SK-N-SH (cell line): ENCODE results near the gene TGDS. TPM values are rescaled to one million over a fixed set of nuclear protein-coding genes. Genes with fewer than 3 reads are reported as not detected.

Experiments used
- CTCF ChIA-PET: fragments of 300-600, 350-600 bp; formaldehyde crosslinking; extraction: SDS; loops from one replicate; lab custom pipeline; 2021; lab: Yijun Ruan, JAX
- POLR2A ChIA-PET: fragments of 350-600 bp; sonication (Branson Sonifier 250); formaldehyde crosslinking; extraction: SDS; loops from one replicate; lab custom pipeline; 2020; ENCODE audit warnings: antibody characterized with exemption, inconsistent platforms; lab: Yijun Ruan, JAX
- DNase-seq: peaks from one replicate; pipeline ENCODE4 v3.0.0; 2012
- H2AFZ ChIP-seq: fragments of 200-600 bp; sonication (generic); 2 replicates; pipeline ENCODE4 v1.8.1; 2016; ENCODE audit warnings: antibody characterized with exemption, mild to moderate bottlenecking, low read depth
- H3F3A ChIP-seq: fragments of 200-600 bp; sonication (generic); replicated peaks from 2 replicates; pipeline ENCODE3; 2016; ENCODE audit warnings: antibody characterized with exemption, mild to moderate bottlenecking; ENCODE audit not compliant: insufficient read depth
- H3K27ac ChIP-seq, 2 experiments: fragments of 200-500 bp in 1 of 2; fragments of 200-600 bp in 1 of 2; sonication (Bioruptor generic) in 1 of 2; sonication (generic), shearing (Covaris generic) in 1 of 2; 2 replicates each; pipeline versions ENCODE4 v1.5.1 to v1.6.1; 2014 to 2016; ENCODE audit warnings: low read depth in 2 of 2, inconsistent platforms in 1 of 2, low read length in 1 of 2, mild to moderate bottlenecking in 1 of 2, mixed read lengths in 1 of 2
- H3K27me3 ChIP-seq: fragments of 200-600 bp; sonication (generic), shearing (Covaris generic); 2 replicates; pipeline ENCODE4 v1.6.1; 2016; ENCODE audit warnings: mixed run types; ENCODE audit not compliant: insufficient read depth
- H3K36me3 ChIP-seq, 2 experiments: fragments of 200-500 bp in 1 of 2; fragments of 200-600 bp in 1 of 2; sonication (Bioruptor generic) in 1 of 2; sonication (generic) in 1 of 2; replicated peaks in 1 of 2; 2 replicates each; pipeline versions ENCODE3 to v1.5.1; 2014 to 2016; ENCODE audit warnings: low read length in 1 of 2, mild to moderate bottlenecking in 1 of 2; ENCODE audit not compliant: insufficient read depth in 2 of 2, control insufficient read depth in 1 of 2
- H3K4me1 ChIP-seq, 2 experiments: fragments of 200-500 bp in 1 of 2; fragments of 200-600 bp in 1 of 2; sonication (Bioruptor generic) in 1 of 2; sonication (generic), shearing (Covaris generic) in 1 of 2; 2 replicates each; pipeline versions ENCODE4 v1.5.1 to v1.6.1; 2014 to 2016; ENCODE audit warnings: low read depth in 1 of 2, low read length in 1 of 2, mixed run types in 1 of 2; ENCODE audit not compliant: insufficient read depth in 2 of 2, control insufficient read depth in 1 of 2
- H3K4me2 ChIP-seq: fragments of 200-600 bp; sonication (generic), shearing (Covaris generic); 2 replicates; pipeline ENCODE4 v1.6.1; 2017; ENCODE audit warnings: mixed run types
- H3K4me3 ChIP-seq, 2 experiments: fragments of 200-500 bp in 1 of 2; fragments of 200-600 bp in 1 of 2; sonication (Bioruptor generic) in 1 of 2; sonication (generic), shearing (Covaris generic) in 1 of 2; 2 replicates each; pipeline versions ENCODE4 v1.5.1 to v1.8.1; 2014 to 2016; ENCODE audit warnings: low read depth in 2 of 2, inconsistent platforms in 1 of 2, low read length in 1 of 2, mild to moderate bottlenecking in 1 of 2, mixed read lengths in 1 of 2, moderate library complexity in 1 of 2
- H3K79me2 ChIP-seq: fragments of 200-600 bp; sonication (generic); 2 replicates; pipeline ENCODE4 v1.8.1; 2017; ENCODE audit warnings: mild to moderate bottlenecking; ENCODE audit not compliant: insufficient read depth
- H3K9ac ChIP-seq: fragments of 200-600 bp; sonication (generic); 2 replicates; pipeline ENCODE4 v1.6.1; 2017; ENCODE audit warnings: mixed run types
- H3K9me2 ChIP-seq: fragments of 200-600 bp; sonication (generic); 2 replicates; pipeline ENCODE4 v1.6.1; 2017; ENCODE audit warnings: mixed run types
- H3K9me3 ChIP-seq: fragments of 200-600 bp; sonication (generic); 2 replicates; pipeline ENCODE4 v1.6.1; 2017; ENCODE audit warnings: mixed run types, mild to moderate bottlenecking, moderate library complexity
- H4K20me1 ChIP-seq: fragments of 200-600 bp; sonication (generic); 2 replicates; pipeline ENCODE4 v1.6.1; 2017; ENCODE audit warnings: mild to moderate bottlenecking, mixed run types; ENCODE audit not compliant: insufficient read depth
- EZH2phosphoT487 ChIP-seq: fragments of 200-600 bp; sonication (generic); IDR thresholded peaks from 2 replicates; pipeline ENCODE4 v1.6.1; 2017; ENCODE audit warnings: low read depth, mixed run types, mild to moderate bottlenecking, antibody characterized with exemption, moderate library complexity, borderline replicate concordance
- RCOR1 ChIP-seq: fragments of 150-350 bp; IDR thresholded peaks from 2 replicates; pipeline ENCODE4 v1.6.1; 2017; ENCODE audit warnings: antibody characterized with exemption, low read length
- REST ChIP-seq: IDR thresholded peaks from 2 replicates; pipeline ENCODE4 v1.6.1; 2012; ENCODE audit warnings: mild to moderate bottlenecking, low read depth, low read length, moderate library complexity
- RFX5 ChIP-seq: IDR thresholded peaks from 2 replicates; pipeline ENCODE4 v1.6.1; 2012; ENCODE audit warnings: mild to moderate bottlenecking, improper control_type of control experiment, low read length
- SIN3A ChIP-seq: IDR thresholded peaks from 2 replicates; pipeline ENCODE4 v1.6.1; 2012; ENCODE audit warnings: low read depth, mild to moderate bottlenecking, low read length, moderate library complexity, borderline replicate concordance
- SMC3 ChIP-seq: IDR thresholded peaks from 2 replicates; pipeline ENCODE4 v1.6.1; 2012; ENCODE audit warnings: low read depth, low read length, improper control_type of control experiment
- TAF1 ChIP-seq: IDR thresholded peaks from 2 replicates; pipeline ENCODE4 v1.6.1; 2012; ENCODE audit warnings: low read depth, mild to moderate bottlenecking, low read length, moderate library complexity, borderline replicate concordance
- TCF12 ChIP-seq: IDR thresholded peaks from 2 replicates; pipeline ENCODE4 v1.4.0; 2012
- USF2 ChIP-seq: fragments of 150-350 bp; IDR thresholded peaks from 2 replicates; pipeline ENCODE4 v1.6.1; 2017; ENCODE audit warnings: antibody characterized with exemption, low read length, low read depth, borderline replicate concordance
- WGBS: methylation state at CpG from one replicate; pipeline ENCODE4 v1.1.6; 2017; ENCODE audit warnings: low lambda C conversion rate; 5-methylcytosine and 5-hydroxymethylcytosine counted together
- polyA plus RNA-seq, 3 experiments: library from polyadenylated mRNA; depleted of rRNA; stranded (reverse); fragments of >200 nt; gene quantifications; 2 replicates each; pipeline ENCODE4 v1.2.3, GENCODE V29; 2012

Gene TGDS
- polyA plus RNA-seq, 1 of the 3 experiments (the other 2 are of a cell fraction) = 8.2 TPM

GRCh38 chr13:94607056-94607455, 11.1 kb upstream of the TGDS start:
- H3K4me3 ChIP-seq = no peak overlapping the region
- POLR2A ChIA-PET = no interaction called here
- WGBS = 98% methylated on average over 4 of the region's 4 CpGs
- TF ChIP-seq EZH2phosphoT487 (no peak), TCF12 (no peak), TAF1 (no peak), SIN3A (no peak)
- H3K36me3 ChIP-seq = peaks cover 48 to 56% of the 10 kb centered on the region in 2 experiments
- no peak overlapping the region for H3K27ac ChIP-seq
- no peak for DNase-seq
- H3K4me1 ChIP-seq = peaks cover 0 to 6% of the 10 kb centered on the region in 2 experiments; a peak in 2 of 4 replicates
- no peaks in the 10 kb centered on the region for H3K9me3 ChIP-seq
- no peaks in the 10 kb centered on the region for H3F3A ChIP-seq
- CTCF ChIA-PET = interaction anchor here (2.5 kb wide), 1 partner anchor 13 kb away, joined by 10 read pairs; no protein-coding TSS in a partner anchor
- no peaks in the 10 kb centered on the region for H3K27me3 ChIP-seq
- no peak overlapping the region for H2AFZ ChIP-seq
- H3K79me2 ChIP-seq = peaks cover 58% of the 10 kb centered on the region
- H3K4me2 ChIP-seq = no peak overlapping the region
- H3K9me2 ChIP-seq = no peaks in the 10 kb centered on the region
- no peak overlapping the region for H3K9ac ChIP-seq
- H4K20me1 ChIP-seq = no peaks in the 10 kb centered on the region

GRCh38 chr13:94602467-94602866, 6.5 kb upstream of the TGDS start:
- no peaks in the 10 kb centered on the region for H3K27me3 ChIP-seq
- ChIA-PET CTCF (interaction anchor here (0.7 to 1.4 kb wide), 5 partner anchors 14 to 864 kb away, joined by 3 to 7 read pairs (median 5); no protein-coding TSS in a partner anchor), POLR2A (interaction anchor here (0.7 to 1.3 kb wide), 2 partner anchors 53 to 152 kb away, joined by 4 to 5 read pairs; no protein-coding TSS in a partner anchor)
- H4K20me1 ChIP-seq = no peaks in the 10 kb centered on the region
- H3K27ac ChIP-seq = peak overlapping the region; percentile 59 to 86
- H2AFZ ChIP-seq = peak overlapping the region; percentile 89
- peaks cover 13 to 20% of the 10 kb centered on the region in 2 experiments for H3K36me3 ChIP-seq
- no peaks in the 10 kb centered on the region for H3K9me3 ChIP-seq
- H3K4me1 ChIP-seq = peaks cover 0 to 6% of the 10 kb centered on the region in 2 experiments; a peak in 2 of 4 replicates
- H3K9me2 ChIP-seq = no peaks in the 10 kb centered on the region
- DNase-seq = no peak
- peaks cover 45% of the 10 kb centered on the region for H3K79me2 ChIP-seq
- peak overlapping the region; percentile 78 for H3K4me2 ChIP-seq
- no peak for TF ChIP-seq USF2
- no peak for TF ChIP-seq RCOR1
- no peak for TF ChIP-seq SMC3
- TF ChIP-seq RFX5 = no peak
- TF ChIP-seq EZH2phosphoT487 = no peak
- TF ChIP-seq REST = no peak
- 43% methylated on average over 1 of the region's 1 CpG for WGBS
- H3K9ac ChIP-seq = peak overlapping the region; percentile 81
- H3K4me3 ChIP-seq = peak overlapping the region; percentile 87 to 100
- no peaks in the 10 kb centered on the region for H3F3A ChIP-seq
